VCaP (cell line): ENCODE measurements around the gene VOPP1.

Experiments
- H3K27ac ChIP-seq: fragments of 450-650 bp; 2 replicates; pipeline ENCODE4 v1.5.1; 2017
- CTCF ChIP-seq: fragments of 450-650 bp; conservative IDR thresholded peaks from 2 replicates; pipeline ENCODE4 v1.5.1; 2017; ENCODE audit warnings: mild to moderate bottlenecking, moderate library complexity

The VOPP1 gene

GRCh38 chr7:55533050-55533728 lies 39.1 kb downstream of the VOPP1 start:
- H3K27ac ChIP-seq = peak overlapping the region; percentile 43
- no peak for TF ChIP-seq CTCF

- no peak for TF ChIP-seq CTCF
- no peak overlapping the region for H3K27ac ChIP-seq
Measured at GRCh38 chr7:55532150-55532917, 40.0 kb downstream of the VOPP1 start.

- TF ChIP-seq CTCF = no peak
- H3K27ac ChIP-seq = no peak overlapping the region
Measured at GRCh38 chr7:55531536-55531935, 40.8 kb downstream of the VOPP1 start.

GRCh38 chr7:55527307-55527706 lies 45.0 kb downstream of the VOPP1 start:
- TF ChIP-seq CTCF = no peak

GRCh38 chr7:55526770-55527169 lies 45.5 kb downstream of the VOPP1 start:
- no peak overlapping the region for H3K27ac ChIP-seq
- TF ChIP-seq CTCF = no peak

More at GRCh38 chr7:55527307-55527706, 45.0 kb downstream of the VOPP1 start:
- no peak overlapping the region for H3K27ac ChIP-seq

- TF ChIP-seq CTCF = no peak
- H3K27ac ChIP-seq = no peak overlapping the region
Measured at GRCh38 chr7:55526329-55526728, 46.0 kb downstream of the VOPP1 start.

- TF ChIP-seq CTCF = no peak
- H3K27ac ChIP-seq = no peak overlapping the region
Measured at GRCh38 chr7:55524558-55525310, 47.6 kb downstream of the VOPP1 start.
